ENCODE data around the gene BCS1L.

BCS1L gene

GRCh38 chr2:218626369-218626768, 33.1 kb upstream of the BCS1L start:
- WGBS (ENCODE audit: insufficient coverage) = 96% methylated on average over 3 of the region's 4 CpGs
- no peak overlapping the region for H3K27ac ChIP-seq (ENCODE audit: insufficient read depth in 1 of 2, low read depth in 1 of 2, low read length in 2 of 2, poor library complexity in 1 of 2, severe bottlenecking in 2 of 2)
- peaks cover 0 to 9% (median 4%) of the 10 kb centered on the region in 4 experiments for H3K4me1 ChIP-seq (ENCODE audit: control extremely low read depth in 1 of 4, control insufficient read depth in 4 of 4, insufficient read depth in 4 of 4, low read length in 3 of 4)
- H3K36me3 ChIP-seq (ENCODE audit: control insufficient read depth in 4 of 4, insufficient read depth in 4 of 4, low read length in 3 of 4) = no peaks in the 10 kb centered on the region
- no peak for DNase-seq
- H3K27me3 ChIP-seq (replicated peaks in 2 of 5; ENCODE audit: control insufficient read depth in 4 of 5, insufficient read depth in 5 of 5, low read length in 4 of 5) = no peaks in the 10 kb centered on the region
- POLR2A ChIA-PET = interaction anchor here (0.6 kb wide), 1 partner anchor 87 kb away, joined by 3 read pairs; no protein-coding TSS in a partner anchor
- CTCF ChIA-PET = interaction anchor here (1.0 to 1.3 kb wide), 2 partner anchors 28 to 40 kb away, joined by 3 read pairs; no protein-coding TSS in a partner anchor
- H3K9me3 ChIP-seq (ENCODE audit: control extremely low read depth in 1 of 5, control insufficient read depth in 4 of 5, insufficient read depth in 2 of 5, low read depth in 1 of 5, low read length in 4 of 5) = no peaks in the 10 kb centered on the region
- H3K4me3 ChIP-seq (ENCODE audit: control insufficient read depth in 1 of 7, extremely low read depth in 1 of 7, insufficient read depth in 4 of 7, low read depth in 2 of 7, low read length in 6 of 7) = no peak overlapping the region

GRCh38 chr2:218627939-218628338, 31.5 kb upstream of the BCS1L start:
- Histone ChIP-seq H3K27me3 (replicated peaks in 2 of 5; ENCODE audit: control insufficient read depth in 4 of 5, insufficient read depth in 5 of 5, low read length in 4 of 5) (no peaks in the 10 kb centered on the region), H3K4me3 (ENCODE audit: control insufficient read depth in 1 of 7, extremely low read depth in 1 of 7, insufficient read depth in 4 of 7, low read depth in 2 of 7, low read length in 6 of 7) (no peak overlapping the region), H3K27ac (ENCODE audit: insufficient read depth in 1 of 2, low read depth in 1 of 2, low read length in 2 of 2, poor library complexity in 1 of 2, severe bottlenecking in 2 of 2) (no peak overlapping the region), H3K4me1 (ENCODE audit: control extremely low read depth in 1 of 4, control insufficient read depth in 4 of 4, insufficient read depth in 4 of 4, low read length in 3 of 4) (peaks cover 0 to 4% (median 2%) of the 10 kb centered on the region in 4 experiments), H3K36me3 (ENCODE audit: control insufficient read depth in 4 of 4, insufficient read depth in 4 of 4, low read length in 3 of 4) (no peaks in the 10 kb centered on the region), H3K9me3 (ENCODE audit: control extremely low read depth in 1 of 5, control insufficient read depth in 4 of 5, insufficient read depth in 2 of 5, low read depth in 1 of 5, low read length in 4 of 5) (no peaks in the 10 kb centered on the region)
- ChIA-PET POLR2A (no interaction called here), CTCF (interaction anchor here (0.6 to 1.7 kb wide), 4 partner anchors 12 to 178 kb away, joined by 3 to 5 read pairs (median 4); no protein-coding TSS in a partner anchor)
- DNase-seq = no peak
- WGBS (ENCODE audit: insufficient coverage) = 100% methylated on average over 3 of the region's 4 CpGs

GRCh38 chr2:218631837-218632236, 27.6 kb upstream of the BCS1L start:
- Histone ChIP-seq H3K36me3 (ENCODE audit: control insufficient read depth in 4 of 4, insufficient read depth in 4 of 4, low read length in 3 of 4) (peaks cover 14 to 34% (median 26%) of the 10 kb centered on the region in 4 experiments), H3K27ac (ENCODE audit: insufficient read depth in 1 of 2, low read depth in 1 of 2, low read length in 2 of 2, poor library complexity in 1 of 2, severe bottlenecking in 2 of 2) (no peak overlapping the region), H3K4me3 (ENCODE audit: control insufficient read depth in 1 of 7, extremely low read depth in 1 of 7, insufficient read depth in 4 of 7, low read depth in 2 of 7, low read length in 6 of 7) (no peak overlapping the region), H3K27me3 (replicated peaks in 2 of 5; ENCODE audit: control insufficient read depth in 4 of 5, insufficient read depth in 5 of 5, low read length in 4 of 5) (no peaks in the 10 kb centered on the region), H3K4me1 (ENCODE audit: control extremely low read depth in 1 of 4, control insufficient read depth in 4 of 4, insufficient read depth in 4 of 4, low read length in 3 of 4) (no peaks in the 10 kb centered on the region), H3K9me3 (ENCODE audit: control extremely low read depth in 1 of 5, control insufficient read depth in 4 of 5, insufficient read depth in 2 of 5, low read depth in 1 of 5, low read length in 4 of 5) (no peaks in the 10 kb centered on the region)
- POLR2A ChIA-PET = no interaction called here
- CTCF ChIA-PET = interaction anchor here (0.8 kb wide), 1 partner anchor 32 kb away, joined by 4 read pairs; no protein-coding TSS in a partner anchor
- 71% methylated on average over 1 of the region's 4 CpGs for WGBS (ENCODE audit: insufficient coverage)
- no peak for DNase-seq

- H3K9me3 ChIP-seq (ENCODE audit: control extremely low read depth in 1 of 5, control insufficient read depth in 4 of 5, insufficient read depth in 2 of 5, low read depth in 1 of 5, low read length in 4 of 5) = no peaks in the 10 kb centered on the region
- CTCF ChIA-PET = no interaction called here
- H3K36me3 ChIP-seq (ENCODE audit: control insufficient read depth in 4 of 4, insufficient read depth in 4 of 4, low read length in 3 of 4) = peaks cover 36 to 69% (median 57%) of the 10 kb centered on the region in 4 experiments
- 93% methylated on average over 3 of the region's 5 CpGs for WGBS (ENCODE audit: insufficient coverage)
- H3K27me3 ChIP-seq (replicated peaks in 2 of 5; ENCODE audit: control insufficient read depth in 4 of 5, insufficient read depth in 5 of 5, low read length in 4 of 5) = no peaks in the 10 kb centered on the region
- DNase-seq = no peak
- no peaks in the 10 kb centered on the region for H3K4me1 ChIP-seq (ENCODE audit: control extremely low read depth in 1 of 4, control insufficient read depth in 4 of 4, insufficient read depth in 4 of 4, low read length in 3 of 4)
- H3K4me3 ChIP-seq (ENCODE audit: control insufficient read depth in 1 of 7, extremely low read depth in 1 of 7, insufficient read depth in 4 of 7, low read depth in 2 of 7, low read length in 6 of 7) = no peak overlapping the region
- POLR2A ChIA-PET = no interaction called here
- H3K27ac ChIP-seq (ENCODE audit: insufficient read depth in 1 of 2, low read depth in 1 of 2, low read length in 2 of 2, poor library complexity in 1 of 2, severe bottlenecking in 2 of 2) = no peak overlapping the region
Observed at GRCh38 chr2:218635719-218636118, 23.8 kb upstream of the BCS1L start.

- Histone ChIP-seq H3K27me3 (replicated peaks in 2 of 5; ENCODE audit: control insufficient read depth in 4 of 5, insufficient read depth in 5 of 5, low read length in 4 of 5) (no peaks in the 10 kb centered on the region), H3K4me1 (ENCODE audit: control extremely low read depth in 1 of 4, control insufficient read depth in 4 of 4, insufficient read depth in 4 of 4, low read length in 3 of 4) (no peaks in the 10 kb centered on the region), H3K27ac (ENCODE audit: insufficient read depth in 1 of 2, low read depth in 1 of 2, low read length in 2 of 2, poor library complexity in 1 of 2, severe bottlenecking in 2 of 2) (no peak overlapping the region), H3K4me3 (ENCODE audit: control insufficient read depth in 1 of 7, extremely low read depth in 1 of 7, insufficient read depth in 4 of 7, low read depth in 2 of 7, low read length in 6 of 7) (no peak overlapping the region), H3K9me3 (ENCODE audit: control extremely low read depth in 1 of 5, control insufficient read depth in 4 of 5, insufficient read depth in 2 of 5, low read depth in 1 of 5, low read length in 4 of 5) (no peaks in the 10 kb centered on the region), H3K36me3 (ENCODE audit: control insufficient read depth in 4 of 4, insufficient read depth in 4 of 4, low read length in 3 of 4) (peaks cover 39 to 87% (median 72%) of the 10 kb centered on the region in 4 experiments)
- DNase-seq = no peak
- ChIA-PET POLR2A (no interaction called here), CTCF (interaction anchor here (1.3 to 2.1 kb wide), 2 partner anchors 9 to 21 kb away, joined by 3 to 7 read pairs; partner anchors contain the start of genes BCS1L and ZNF142)
- WGBS (ENCODE audit: insufficient coverage) = 97% methylated on average over 17 of the region's 18 CpGs
Observed at GRCh38 chr2:218638372-218638771, 21.1 kb upstream of the BCS1L start.

- no peak for DNase-seq
- ChIA-PET CTCF (interaction anchor here (1.0 to 11.1 kb wide), 3 partner anchors 16 to 205 kb away, joined by 3 to 75 read pairs (median 3); partner anchors contain the start of genes BCS1L and ZNF142), POLR2A (no interaction called here)
- 96% methylated on average over 17 of the region's 18 CpGs for WGBS (ENCODE audit: insufficient coverage)
- H3K9me3 ChIP-seq (ENCODE audit: control extremely low read depth in 1 of 5, control insufficient read depth in 4 of 5, insufficient read depth in 2 of 5, low read depth in 1 of 5, low read length in 4 of 5) = no peaks in the 10 kb centered on the region
- peaks cover 35 to 87% (median 71%) of the 10 kb centered on the region in 4 experiments for H3K36me3 ChIP-seq (ENCODE audit: control insufficient read depth in 4 of 4, insufficient read depth in 4 of 4, low read length in 3 of 4)
- no peaks in the 10 kb centered on the region for H3K27me3 ChIP-seq (replicated peaks in 2 of 5; ENCODE audit: control insufficient read depth in 4 of 5, insufficient read depth in 5 of 5, low read length in 4 of 5)
- H3K4me3 ChIP-seq (ENCODE audit: control insufficient read depth in 1 of 7, extremely low read depth in 1 of 7, insufficient read depth in 4 of 7, low read depth in 2 of 7, low read length in 6 of 7) = no peak overlapping the region
- no peaks in the 10 kb centered on the region for H3K4me1 ChIP-seq (ENCODE audit: control extremely low read depth in 1 of 4, control insufficient read depth in 4 of 4, insufficient read depth in 4 of 4, low read length in 3 of 4)
- H3K27ac ChIP-seq (ENCODE audit: insufficient read depth in 1 of 2, low read depth in 1 of 2, low read length in 2 of 2, poor library complexity in 1 of 2, severe bottlenecking in 2 of 2) = no peak overlapping the region
Observed at GRCh38 chr2:218642121-218642656, 17.3 kb upstream of the BCS1L start.

- CTCF ChIA-PET = interaction anchor here (1.0 to 11.1 kb wide), 3 partner anchors 15 to 205 kb away, joined by 3 to 75 read pairs (median 3); partner anchors contain the start of genes BCS1L and ZNF142
- 96% methylated on average over 17 of the region's 17 CpGs for WGBS (ENCODE audit: insufficient coverage)
- H3K4me1 ChIP-seq (ENCODE audit: control extremely low read depth in 1 of 4, control insufficient read depth in 4 of 4, insufficient read depth in 4 of 4, low read length in 3 of 4) = no peaks in the 10 kb centered on the region
- H3K27ac ChIP-seq (ENCODE audit: insufficient read depth in 1 of 2, low read depth in 1 of 2, low read length in 2 of 2, poor library complexity in 1 of 2, severe bottlenecking in 2 of 2) = no peak overlapping the region
- peaks cover 31 to 86% (median 70%) of the 10 kb centered on the region in 4 experiments for H3K36me3 ChIP-seq (ENCODE audit: control insufficient read depth in 4 of 4, insufficient read depth in 4 of 4, low read length in 3 of 4)
- no peak overlapping the region for H3K4me3 ChIP-seq (ENCODE audit: control insufficient read depth in 1 of 7, extremely low read depth in 1 of 7, insufficient read depth in 4 of 7, low read depth in 2 of 7, low read length in 6 of 7)
- no peaks in the 10 kb centered on the region for H3K27me3 ChIP-seq (replicated peaks in 2 of 5; ENCODE audit: control insufficient read depth in 4 of 5, insufficient read depth in 5 of 5, low read length in 4 of 5)
- POLR2A ChIA-PET = no interaction called here
- H3K9me3 ChIP-seq (ENCODE audit: control extremely low read depth in 1 of 5, control insufficient read depth in 4 of 5, insufficient read depth in 2 of 5, low read depth in 1 of 5, low read length in 4 of 5) = no peaks in the 10 kb centered on the region
- DNase-seq = no peak
Observed at GRCh38 chr2:218642786-218643185, 16.7 kb upstream of the BCS1L start.
